Measurements from ENCODE around the gene INTU. TPM values are rescaled to one million over a fixed set of nuclear protein-coding genes. Genes with fewer than 3 reads are reported as not detected.

INTU gene
- total RNA-seq: 1.5 TPM in 2 replicates

DNA sequence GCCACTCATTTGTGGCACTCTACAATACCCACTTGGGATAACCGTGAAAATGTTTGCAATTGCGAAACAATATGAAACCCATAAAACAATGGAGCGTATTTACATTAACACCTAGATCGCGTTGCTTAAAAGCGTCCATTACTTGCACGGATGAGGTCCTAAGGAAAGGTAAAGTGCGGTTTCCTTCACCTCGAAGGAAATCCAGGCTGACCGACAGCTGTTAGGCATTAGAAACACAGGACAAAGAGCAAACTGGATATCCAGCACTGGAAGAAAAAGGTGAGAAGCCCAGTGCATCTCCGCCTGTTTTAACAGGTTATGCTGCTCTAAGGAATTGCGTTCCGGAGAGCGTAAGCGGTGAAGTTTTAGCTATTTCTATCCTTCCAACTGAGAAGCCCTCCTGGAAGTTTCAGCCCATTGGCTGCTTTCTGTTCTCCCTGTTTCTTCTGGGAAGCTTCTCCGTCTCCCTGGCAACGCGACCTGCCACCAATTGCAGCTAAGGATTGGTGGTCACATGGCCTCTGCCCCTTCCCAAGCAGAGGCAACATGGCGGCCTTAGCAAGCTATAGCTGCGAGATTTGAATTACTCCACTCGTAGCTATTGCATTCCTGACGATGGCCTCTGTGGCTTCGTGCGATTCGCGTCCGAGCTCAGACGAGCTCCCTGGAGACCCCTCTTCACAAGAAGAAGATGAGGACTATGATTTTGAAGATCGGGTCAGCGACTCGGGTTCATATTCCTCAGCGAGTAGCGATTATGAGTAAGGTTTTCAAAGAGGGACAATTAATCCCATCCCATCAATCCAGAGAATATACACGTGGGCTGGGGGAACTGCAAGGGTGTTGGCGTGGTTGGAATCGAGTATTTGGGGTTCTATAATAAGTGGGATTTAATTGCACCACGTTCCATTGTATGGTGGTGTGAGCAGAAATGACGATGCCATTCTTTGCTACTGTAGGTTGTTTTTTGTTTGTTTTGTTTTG is at the start of gene INTU:
INTU (plus strand) TSS at position 538 of the 984 bp plus-strand sequence; CDS start at position 616, 78 bp downstream.

DNA sequence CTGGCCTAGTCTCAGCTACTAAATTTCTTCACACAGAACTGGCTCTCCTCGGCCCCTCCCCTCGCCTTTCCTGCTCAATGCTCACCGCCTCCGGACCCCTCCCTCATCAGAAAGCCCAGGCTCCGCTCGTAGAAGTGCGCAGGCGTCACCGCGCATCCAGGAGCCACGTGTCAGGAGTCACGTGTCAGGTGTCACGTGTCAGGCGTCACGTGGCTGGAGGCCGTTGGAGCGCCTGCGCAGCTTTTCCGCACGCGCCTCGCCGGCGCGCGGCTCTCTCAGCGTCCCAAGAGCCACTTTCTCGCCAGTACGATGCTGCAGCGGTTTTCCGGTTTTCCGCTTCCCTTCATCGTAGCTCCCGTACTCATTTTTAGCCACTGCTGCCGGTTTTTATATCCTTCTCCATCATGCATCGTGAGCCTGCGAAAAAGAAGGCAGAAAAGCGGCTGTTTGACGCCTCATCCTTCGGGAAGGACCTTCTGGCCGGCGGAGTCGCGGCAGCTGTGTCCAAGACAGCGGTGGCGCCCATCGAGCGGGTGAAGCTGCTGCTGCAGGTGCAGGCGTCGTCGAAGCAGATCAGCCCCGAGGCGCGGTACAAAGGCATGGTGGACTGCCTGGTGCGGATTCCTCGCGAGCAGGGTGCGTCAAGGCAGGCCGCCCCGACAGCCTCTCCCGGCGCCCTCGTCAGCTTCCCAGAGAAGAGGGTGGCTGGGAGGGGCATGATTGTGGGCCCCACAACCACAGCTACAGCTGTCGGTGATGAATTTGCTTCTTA is 97.6 kb downstream of the INTU start, which contains the start of gene SLC25A31:
SLC25A31 (plus strand) TSS at position 259 of the 772 bp plus-strand sequence; CDS start at position 405, 146 bp downstream.

Other genes with a start within 250 kb of the INTU start
- not detected in 2 replicates for gene SLC25A31, start 97.4 kb downstream of the INTU start, total RNA-seq
- 0.35 and 0.85 TPM in 2 replicates for gene HSPA4L, start 149.4 kb downstream of the INTU start, total RNA-seq
- gene PLK4, start 247.9 kb downstream of the INTU start, total RNA-seq: 1.9 and 3.9 TPM in 2 replicates